HK-2 (cell line): ENCODE data around the gene ABCC8.

Experiments used
- DNase-seq: peaks from one replicate; pipeline ENCODE4 v3.0.0-alpha.2; 2018; ENCODE audit not compliant: unreplicated experiment

The ABCC8 gene

DNA sequence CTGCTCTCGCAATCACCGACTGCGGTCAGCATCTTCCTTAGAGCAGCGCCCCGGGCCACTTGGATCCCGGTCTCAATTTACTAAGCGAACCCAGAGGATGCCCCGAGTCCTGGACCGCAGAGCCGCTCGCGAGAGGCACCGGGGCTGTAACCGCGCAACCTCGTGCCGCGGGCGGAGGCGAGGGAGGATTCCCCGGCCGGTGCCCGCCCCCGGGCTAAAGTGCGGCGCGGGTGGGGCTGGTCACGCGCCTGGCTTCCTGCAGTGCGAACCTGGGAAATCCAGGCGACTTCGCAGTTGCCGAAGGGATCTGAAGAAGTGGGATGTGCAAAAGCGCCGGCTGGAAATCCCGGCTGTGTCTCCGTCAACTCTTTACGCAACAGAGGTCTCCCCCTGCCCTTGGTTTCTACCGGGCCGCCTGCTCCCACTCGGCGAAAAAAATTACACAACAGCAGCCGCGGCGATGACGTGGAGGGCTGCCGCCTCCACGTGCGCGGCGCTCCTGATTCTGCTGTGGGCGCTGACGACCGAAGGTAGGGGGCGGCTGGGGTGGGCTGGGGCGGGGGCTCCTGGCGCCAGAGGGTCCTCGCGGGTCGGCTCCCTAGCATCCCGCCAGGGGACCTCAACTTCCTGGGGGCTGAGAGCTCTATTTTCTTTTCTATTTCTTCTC, 125.0 kb downstream of the ABCC8 start, which contains the start of gene NCR3LG1:
Gene NCR3LG1 (plus strand): TSS at position 291 of the 667 bp plus-strand sequence. CDS start 170 bp downstream, at position 461.
- peak; percentile 32 for DNase-seq

- no peak for DNase-seq
Observed at GRCh38 chr11:17351172-17351509, 125.5 kb downstream of the ABCC8 start.

DNA sequence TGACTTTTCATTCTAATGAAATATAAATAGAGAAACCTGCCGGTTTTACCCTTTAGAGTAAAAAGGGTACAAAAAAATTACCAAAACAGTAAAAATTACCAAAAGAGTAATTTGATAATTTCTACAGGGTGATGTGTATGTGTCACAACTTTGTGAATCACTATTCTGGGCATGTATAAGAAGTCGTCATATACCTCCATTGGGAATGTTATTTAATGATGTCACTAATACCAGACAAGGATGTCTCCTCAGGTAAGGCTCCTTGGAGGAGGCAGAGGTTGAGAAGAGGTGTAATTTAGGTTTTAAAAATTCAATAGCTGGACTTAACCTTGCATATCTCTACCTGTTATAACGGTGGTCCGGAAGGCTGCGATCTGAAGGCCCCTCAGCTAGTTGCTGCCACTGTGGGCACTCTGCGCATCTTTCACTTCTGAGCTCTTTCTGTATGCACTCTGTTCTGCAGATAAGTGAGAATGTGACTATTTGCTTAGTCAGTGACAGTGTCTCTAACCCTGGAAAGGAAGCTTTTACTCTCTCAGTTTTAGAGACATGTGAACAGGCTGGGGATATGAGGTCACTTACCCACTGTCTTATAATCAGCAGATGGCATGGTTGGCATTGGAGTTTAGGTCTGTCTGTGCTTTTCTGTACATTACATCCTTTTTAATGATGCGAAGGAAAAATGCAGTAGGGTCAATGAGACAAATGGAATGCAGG, 126.0 kb downstream of the ABCC8 start:
- DNase-seq = no peak

DNA sequence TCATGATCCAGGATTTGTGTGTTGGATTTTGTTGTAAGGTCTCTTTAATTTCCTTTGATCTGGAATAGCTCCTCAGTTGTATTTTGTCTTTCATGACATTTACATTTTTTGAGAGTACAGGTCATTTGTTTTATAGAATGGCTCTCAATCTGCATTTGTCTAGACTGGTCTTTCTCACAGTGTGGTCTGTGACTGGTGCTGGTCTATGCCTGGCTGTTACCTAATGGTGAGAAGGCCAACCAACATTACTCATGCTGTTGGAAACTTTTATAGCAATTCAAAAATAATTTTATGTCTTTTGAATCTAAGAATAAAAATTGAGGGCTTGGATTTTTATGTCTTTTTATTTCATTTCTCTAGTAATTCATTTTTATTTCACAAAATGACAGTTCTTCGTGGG, 129.0 kb downstream of the ABCC8 start:
- DNase-seq = no peak

DNA sequence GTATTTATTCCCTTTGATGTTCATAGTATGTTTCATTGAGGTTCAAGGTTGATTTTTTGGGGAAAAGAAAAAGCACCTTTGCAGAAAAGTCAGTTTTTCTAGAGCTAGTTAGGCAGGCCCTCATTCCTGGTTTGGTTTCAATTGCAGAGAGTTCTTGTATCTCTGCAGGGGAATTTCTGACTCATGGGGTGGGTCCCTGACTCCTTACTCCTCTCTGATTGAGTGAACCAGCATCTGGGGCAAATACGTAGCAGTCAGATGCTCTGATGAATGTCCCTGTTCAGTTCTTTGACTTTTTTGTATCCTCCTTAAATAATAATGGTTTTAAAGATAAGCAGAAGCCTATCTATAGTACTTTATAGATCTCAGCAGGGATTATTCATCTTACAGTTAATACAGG, 132.7 kb downstream of the ABCC8 start:
- peak; percentile 8 for DNase-seq

DNA sequence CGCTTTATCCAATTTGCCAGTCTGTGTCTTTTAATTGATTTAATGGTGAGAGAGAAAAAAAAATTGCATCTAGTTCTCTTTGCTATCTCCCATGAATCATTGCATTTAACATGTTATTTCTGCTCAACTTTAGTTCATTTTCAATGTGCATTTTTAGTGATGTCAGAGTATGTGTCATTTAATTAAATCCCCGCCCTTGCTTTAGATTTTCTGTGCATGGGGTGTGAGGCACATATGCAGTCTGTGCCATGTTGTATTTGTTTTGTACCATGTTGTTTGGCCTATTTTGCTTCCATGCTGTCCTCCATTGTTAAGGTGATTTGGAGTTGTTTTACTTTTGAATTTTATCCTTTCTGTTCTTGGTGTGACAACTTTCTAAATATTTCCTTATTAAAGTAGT, 133.4 kb downstream of the ABCC8 start:
- no peak for DNase-seq
